Measurements from ENCODE around the gene TICAM2. TPM values are rescaled to one million over a fixed set of nuclear protein-coding genes. Genes with fewer than 3 reads are reported as not detected.

TICAM2 gene
- polyA plus RNA-seq, 1 donor (not counting 4 experiments of a cell fraction or from before 2014, with no cell fraction given) = not detected

DNA sequence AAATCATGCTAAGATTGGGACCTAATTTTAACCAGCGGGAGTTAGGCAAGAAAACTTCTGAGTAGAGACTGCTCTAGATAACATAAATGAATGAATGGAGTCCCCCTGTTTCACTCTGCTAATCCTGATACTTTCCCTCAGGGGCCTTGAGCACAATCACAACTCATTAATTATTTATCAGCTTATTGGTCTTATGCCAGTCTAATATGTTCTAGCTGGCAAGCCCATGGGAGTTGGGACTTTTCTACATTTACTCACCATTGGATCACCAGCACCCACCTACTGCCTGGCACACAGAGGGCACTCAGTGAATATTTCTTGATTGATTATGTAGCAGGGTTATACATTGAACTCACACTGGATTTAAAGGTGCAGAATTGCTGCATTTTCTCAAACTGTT is 37.1 kb upstream of the TICAM2 start:
- FAIRE-seq = no peak
- Histone ChIP-seq H3K4me1 (ENCODE audit: control insufficient read depth, extremely low read depth, insufficient read depth, low read length) (peaks cover 3% of the 10 kb centered on the region), H3K27ac (ENCODE audit: control insufficient read depth, insufficient read depth, low read length) (no peak overlapping the region), H3K4me2 (ENCODE audit: control insufficient read depth, extremely low read depth, insufficient read depth, low read depth, low read length) (no peak overlapping the region), H2AFZ (ENCODE audit: control insufficient read depth, low read length) (no peak overlapping the region), H4K20me1 (ENCODE audit: control insufficient read depth, extremely low read depth, insufficient read depth, low read length) (no peaks in the 10 kb centered on the region), H3K27me3 (ENCODE audit: control insufficient read depth, extremely low read depth, insufficient read depth, low read length) (no peaks in the 10 kb centered on the region), H3K9ac (ENCODE audit: control insufficient read depth, extremely low read depth, insufficient read depth, low read length) (no peak overlapping the region), H3K4me3 (ENCODE audit: control insufficient read depth in 2 of 3, extremely low read depth in 1 of 3, insufficient read depth in 2 of 3, low read depth in 1 of 3, low read length in 3 of 3) (no peak overlapping the region), H3K36me3 (ENCODE audit: control insufficient read depth in 2 of 2, extremely low read depth in 1 of 2, insufficient read depth in 2 of 2, low read length in 2 of 2) (no peaks in the 10 kb centered on the region), H3K9me3 (ENCODE audit: control insufficient read depth, low read depth, low read length) (no peaks in the 10 kb centered on the region), H3K9me1 (ENCODE audit: control insufficient read depth, extremely low read depth, insufficient read depth, low read length) (no peaks in the 10 kb centered on the region), H3K79me2 (ENCODE audit: control insufficient read depth, insufficient read depth, low read length) (no peaks in the 10 kb centered on the region)
- DNase-seq (ENCODE audit: low read depth, low spot score) = no peak
- dilution Hi-C loops (cut with MboI; ENCODE audit: extremely low pct_ligation_motif_present, low sequenced_read_pairs) = no loop called here
- TF ChIP-seq EZH2 (IDR thresholded peaks at IDR 0.05; ENCODE audit: low read length) = no peak
- TF ChIP-seq, protein P1, sequence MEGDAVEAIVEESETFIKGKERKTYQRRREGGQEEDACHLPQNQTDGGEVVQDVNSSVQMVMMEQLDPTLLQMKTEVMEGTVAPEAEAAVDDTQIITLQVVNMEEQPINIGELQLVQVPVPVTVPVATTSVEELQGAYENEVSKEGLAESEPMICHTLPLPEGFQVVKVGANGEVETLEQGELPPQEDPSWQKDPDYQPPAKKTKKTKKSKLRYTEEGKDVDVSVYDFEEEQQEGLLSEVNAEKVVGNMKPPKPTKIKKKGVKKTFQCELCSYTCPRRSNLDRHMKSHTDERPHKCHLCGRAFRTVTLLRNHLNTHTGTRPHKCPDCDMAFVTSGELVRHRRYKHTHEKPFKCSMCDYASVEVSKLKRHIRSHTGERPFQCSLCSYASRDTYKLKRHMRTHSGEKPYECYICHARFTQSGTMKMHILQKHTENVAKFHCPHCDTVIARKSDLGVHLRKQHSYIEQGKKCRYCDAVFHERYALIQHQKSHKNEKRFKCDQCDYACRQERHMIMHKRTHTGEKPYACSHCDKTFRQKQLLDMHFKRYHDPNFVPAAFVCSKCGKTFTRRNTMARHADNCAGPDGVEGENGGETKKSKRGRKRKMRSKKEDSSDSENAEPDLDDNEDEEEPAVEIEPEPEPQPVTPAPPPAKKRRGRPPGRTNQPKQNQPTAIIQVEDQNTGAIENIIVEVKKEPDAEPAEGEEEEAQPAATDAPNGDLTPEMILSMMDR (optimal IDR thresholded peaks at IDR 0.05 in 1 of 3, IDR thresholded peaks at IDR 0.05 in 1 of 3, conservative IDR thresholded peaks at IDR 0.05 in 1 of 3; ENCODE audit: extremely low read depth in 1 of 3, insufficient read depth in 2 of 3, low read length in 3 of 3) = no peak

DNA sequence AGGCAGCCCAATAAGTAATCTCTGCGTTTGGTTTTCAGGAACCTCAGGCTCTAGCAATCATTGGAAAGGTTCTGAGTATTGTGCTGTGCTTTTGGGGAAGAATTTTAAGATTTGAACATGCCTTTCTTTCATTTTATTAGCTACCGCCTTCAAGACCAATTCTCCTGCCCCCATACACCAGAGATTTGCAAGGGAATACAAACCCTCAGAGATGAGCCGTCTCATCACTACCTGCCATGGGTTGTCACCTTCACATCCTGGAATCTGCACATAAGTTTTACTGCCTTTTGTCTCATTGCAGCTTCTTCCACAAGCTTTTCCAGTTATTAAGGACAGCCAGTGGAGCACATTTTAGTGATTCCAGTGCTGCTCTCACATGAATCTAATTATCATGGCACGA is 35.2 kb upstream of the TICAM2 start:
- Histone ChIP-seq H3K4me1 (ENCODE audit: control insufficient read depth, extremely low read depth, insufficient read depth, low read length) (peaks cover 5% of the 10 kb centered on the region), H3K4me2 (ENCODE audit: control insufficient read depth, extremely low read depth, insufficient read depth, low read depth, low read length) (no peak overlapping the region), H3K79me2 (ENCODE audit: control insufficient read depth, insufficient read depth, low read length) (no peaks in the 10 kb centered on the region), H3K36me3 (ENCODE audit: control insufficient read depth in 2 of 2, extremely low read depth in 1 of 2, insufficient read depth in 2 of 2, low read length in 2 of 2) (no peaks in the 10 kb centered on the region), H3K9me3 (ENCODE audit: control insufficient read depth, low read depth, low read length) (no peaks in the 10 kb centered on the region), H3K27me3 (ENCODE audit: control insufficient read depth, extremely low read depth, insufficient read depth, low read length) (no peaks in the 10 kb centered on the region), H3K9me1 (ENCODE audit: control insufficient read depth, extremely low read depth, insufficient read depth, low read length) (no peaks in the 10 kb centered on the region), H3K9ac (ENCODE audit: control insufficient read depth, extremely low read depth, insufficient read depth, low read length) (no peak overlapping the region), H3K27ac (ENCODE audit: control insufficient read depth, insufficient read depth, low read length) (no peak overlapping the region), H2AFZ (ENCODE audit: control insufficient read depth, low read length) (no peak overlapping the region), H4K20me1 (ENCODE audit: control insufficient read depth, extremely low read depth, insufficient read depth, low read length) (no peaks in the 10 kb centered on the region), H3K4me3 (ENCODE audit: control insufficient read depth in 2 of 3, extremely low read depth in 1 of 3, insufficient read depth in 2 of 3, low read depth in 1 of 3, low read length in 3 of 3) (no peak overlapping the region)
- FAIRE-seq (no peak), DNase-seq (ENCODE audit: low read depth, low spot score) (no peak)
- dilution Hi-C loops (cut with MboI; ENCODE audit: extremely low pct_ligation_motif_present, low sequenced_read_pairs) = no loop called here
- no peak for TF ChIP-seq EZH2 (IDR thresholded peaks at IDR 0.05; ENCODE audit: low read length)
- TF ChIP-seq, protein P1 (optimal IDR thresholded peaks at IDR 0.05 in 1 of 3, IDR thresholded peaks at IDR 0.05 in 1 of 3, conservative IDR thresholded peaks at IDR 0.05 in 1 of 3; ENCODE audit: extremely low read depth in 1 of 3, insufficient read depth in 2 of 3, low read length in 3 of 3) = no peak

All from keratinocyte (primary cell).